A172 (cell line): Measurements from ENCODE around the gene MRPL2. TPM values are rescaled to one million over a fixed set of nuclear protein-coding genes. Genes with fewer than 3 reads are reported as not detected.

Source experiments
- DNase-seq: peaks from one replicate; pipeline ENCODE4 v3.0.0-alpha.2; 2015; ENCODE audit warnings: low spot score
- total RNA-seq: library from RNA; depleted of rRNA; stranded (reverse); fragments of >200 nt; shearing (Covaris generic); gene quantifications from 2 replicates; pipeline ENCODE4 v1.2.3, GENCODE V29; 2014; rRNA removed

Gene MRPL2
- total RNA-seq = 29.9 and 30.7 TPM in 2 replicates

- peak; percentile 97 for DNase-seq
Observed at GRCh38 chr6:43059168-43060033, at the start of gene MRPL2, which contains the start of gene KLC4. TSS of gene MRPL2 (minus strand) at chr6:43059434. CDS start at chr6:43059381, 53 bp downstream. TSS of gene KLC4 (plus strand) at chr6:43059631. CDS start at chr6:43061336, 1,705 bp downstream.

GRCh38 chr6:43107344-43108062, 48.3 kb upstream of the MRPL2 start:
- DNase-seq = no peak

GRCh38 chr6:43105538-43106222, 46.4 kb upstream of the MRPL2 start:
- DNase-seq = no peak

GRCh38 chr6:43103253-43103876, 44.1 kb upstream of the MRPL2 start:
- DNase-seq = no peak

GRCh38 chr6:43101497-43101896, 42.3 kb upstream of the MRPL2 start:
- DNase-seq = no peak

GRCh38 chr6:43097502-43097901, 38.3 kb upstream of the MRPL2 start:
- no peak for DNase-seq

GRCh38 chr6:43097098-43097489, 37.9 kb upstream of the MRPL2 start:
- DNase-seq = no peak

GRCh38 chr6:43096451-43097097, 37.3 kb upstream of the MRPL2 start:
- peak; percentile 55 for DNase-seq

GRCh38 chr6:43095939-43096338, 36.7 kb upstream of the MRPL2 start:
- DNase-seq = no peak

- DNase-seq = peak; percentile 78
Observed at GRCh38 chr6:43093436-43094289, 34.4 kb upstream of the MRPL2 start.

GRCh38 chr6:43092635-43093034, 33.4 kb upstream of the MRPL2 start:
- no peak for DNase-seq

GRCh38 chr6:43091436-43091991, 32.3 kb upstream of the MRPL2 start:
- DNase-seq = no peak

- no peak for DNase-seq
Observed at GRCh38 chr6:43091020-43091419, 31.8 kb upstream of the MRPL2 start.

- DNase-seq = no peak
Observed at GRCh38 chr6:43090559-43090956, 31.3 kb upstream of the MRPL2 start.

GRCh38 chr6:43089874-43090558, 30.8 kb upstream of the MRPL2 start:
- DNase-seq = no peak

GRCh38 chr6:43089467-43089866, 30.2 kb upstream of the MRPL2 start:
- no peak for DNase-seq

GRCh38 chr6:43088654-43089056, 29.4 kb upstream of the MRPL2 start:
- DNase-seq = no peak

- DNase-seq = no peak
Observed at GRCh38 chr6:43086022-43086658, 26.9 kb upstream of the MRPL2 start.
